Prostate gland (tissue), 2 donors: ENCODE data around the gene ESPNL.
"Not testable (repeated sequence)": the region's sequence is repeated elsewhere in the genome, so short reads cannot be mapped to it uniquely, and the experiment has no call there.

Experiments
- CTCF ChIP-seq, 4 experiments: fragments of 200-600 bp in 2 of 4; fragments of 450-650 bp in 2 of 4; sonication (generic) in 2 of 4; IDR thresholded peaks; 1 replicate in 3 of 4; 2 replicates in 1 of 4; pipeline ENCODE4 v1.5.1; 2016 to 2019; ENCODE audit warnings: antibody characterized with exemption in 4 of 4, mild to moderate bottlenecking in 2 of 4, moderate library complexity in 2 of 4
- POLR2A ChIP-seq: fragments of 450-650 bp; IDR thresholded peaks from one replicate; pipeline ENCODE4 v1.6.1; 2016; ENCODE audit warnings: antibody characterized with exemption, mild to moderate bottlenecking
- POLR2AphosphoS5 ChIP-seq: sonication (generic); formaldehyde crosslinking; IDR thresholded peaks from one replicate; pipeline ENCODE4 v1.6.1; 2017; ENCODE audit warnings: antibody characterized with exemption

- not testable (repeated sequence) for TF ChIP-seq CTCF (IDR thresholded peaks at IDR 0.05); POLR2A; POLR2AphosphoS5
These were observed 33.4 kb upstream of the ESPNL start for GRCh38 chr2:238066718-238067117.
